Suprapubic skin (tissue), 4 donors: ENCODE results near the gene CMTM7.

Experiments
- CTCF ChIP-seq, 2 donors: fragments of 200-600 bp in 1 of 2; fragments of 450-650 bp in 1 of 2; sonication (generic) in 1 of 2; IDR thresholded peaks; one replicate each; pipeline ENCODE4 v1.5.1; 2016 to 2019; ENCODE audit warnings: antibody characterized with exemption in 2 of 2, mild to moderate bottlenecking in 1 of 2, moderate library complexity in 1 of 2
- EP300 ChIP-seq: sonication (generic); formaldehyde crosslinking; IDR thresholded peaks from one replicate; pipeline ENCODE4 v1.6.1; 2017; ENCODE audit warnings: antibody characterized with exemption
- POLR2A ChIP-seq, 2 donors: fragments of 450-650 bp; IDR thresholded peaks; one replicate each; pipeline ENCODE4 v1.6.1; 2017; ENCODE audit warnings: antibody characterized with exemption in 2 of 2, mild to moderate bottlenecking in 2 of 2, moderate library complexity in 2 of 2
- POLR2AphosphoS5 ChIP-seq, 3 donors: sonication (generic); formaldehyde crosslinking; IDR thresholded peaks; one replicate each; pipeline ENCODE4 v1.6.1; 2017; ENCODE audit warnings: antibody characterized with exemption in 3 of 3

GRCh38 chr3:32421185-32421584 lies 29.5 kb downstream of the CMTM7 start:
- TF ChIP-seq CTCF (IDR thresholded peaks at IDR 0.05) (no peak), EP300 (no peak), POLR2A (IDR thresholded peaks at IDR 0.05) (no peak), POLR2AphosphoS5 (IDR thresholded peaks at IDR 0.05) (no peak)
